Progenitor cell of endocrine pancreas (in vitro differentiated cells): ENCODE results near the gene ZNF223. TPM values are rescaled to one million over a fixed set of nuclear protein-coding genes. Genes with fewer than 3 reads are reported as not detected.

ENCODE experiments used
- DNase-seq: peaks from one replicate; pipeline ENCODE4 v3.0.0; 2021; ENCODE audit warnings: low spot score; ENCODE audit not compliant: unreplicated experiment
- H3K27ac Mint-ChIP-seq: 2 replicates; pipeline ENCODE4 v1.8.0; 2021; ENCODE audit warnings: mild to moderate bottlenecking, moderate library complexity, mixed read lengths
- H3K27me3 Mint-ChIP-seq: 2 replicates; pipeline ENCODE4 v1.8.0; 2021; ENCODE audit warnings: mixed read lengths
- H3K36me3 Mint-ChIP-seq: 2 replicates; pipeline ENCODE4 v1.8.0; 2022; ENCODE audit warnings: mixed read lengths; ENCODE audit not compliant: insufficient read depth
- H3K4me1 Mint-ChIP-seq: 2 replicates; pipeline ENCODE4 v1.8.0; 2021; ENCODE audit warnings: low read depth, mixed read lengths
- H3K4me3 Mint-ChIP-seq: 2 replicates; pipeline ENCODE4 v1.8.0; 2021; ENCODE audit warnings: low read depth, mild to moderate bottlenecking, moderate library complexity, mixed read lengths
- H3K9me3 Mint-ChIP-seq: 2 replicates; pipeline ENCODE4 v1.8.0; 2021; ENCODE audit warnings: low read depth, mixed read lengths
- total RNA-seq: library from RNA; stranded (reverse); gene quantifications from 2 replicates; pipeline ENCODE4 v1.2.1, GENCODE V29; 2021
- TF ChIP-seq, protein P1 (sequence below): fragments of 200-600 bp; sonication (generic); IDR thresholded peaks from one replicate; pipeline ENCODE4 v1.5.0; 2021; ENCODE audit warnings: antibody characterized with exemption, mild to moderate bottlenecking; ENCODE audit not compliant: unreplicated experiment

The ZNF223 gene
- total RNA-seq, 1 donor from 2014 or later: 14.2 TPM

DNA sequence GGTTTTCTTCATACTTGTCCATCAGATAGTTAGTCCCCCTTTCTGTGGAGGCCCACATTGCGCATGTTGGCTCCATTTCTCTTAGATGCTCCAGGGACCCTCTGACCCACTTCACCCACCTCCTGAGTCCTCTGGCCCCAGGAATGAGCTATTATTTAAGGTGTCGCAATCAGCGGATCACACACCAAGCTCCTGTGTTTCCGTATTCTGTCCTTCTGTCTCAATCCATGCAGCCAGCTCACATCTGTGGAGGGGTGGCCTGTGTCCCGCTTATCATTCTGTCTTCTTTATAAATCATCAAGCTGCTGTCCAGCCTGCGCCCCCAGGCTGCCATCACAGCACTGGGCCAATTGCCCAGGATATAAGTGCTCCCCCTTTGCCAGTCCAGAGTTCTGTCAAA lies 44.4 kb upstream of the ZNF223 start:
- TF ChIP-seq, protein P1, sequence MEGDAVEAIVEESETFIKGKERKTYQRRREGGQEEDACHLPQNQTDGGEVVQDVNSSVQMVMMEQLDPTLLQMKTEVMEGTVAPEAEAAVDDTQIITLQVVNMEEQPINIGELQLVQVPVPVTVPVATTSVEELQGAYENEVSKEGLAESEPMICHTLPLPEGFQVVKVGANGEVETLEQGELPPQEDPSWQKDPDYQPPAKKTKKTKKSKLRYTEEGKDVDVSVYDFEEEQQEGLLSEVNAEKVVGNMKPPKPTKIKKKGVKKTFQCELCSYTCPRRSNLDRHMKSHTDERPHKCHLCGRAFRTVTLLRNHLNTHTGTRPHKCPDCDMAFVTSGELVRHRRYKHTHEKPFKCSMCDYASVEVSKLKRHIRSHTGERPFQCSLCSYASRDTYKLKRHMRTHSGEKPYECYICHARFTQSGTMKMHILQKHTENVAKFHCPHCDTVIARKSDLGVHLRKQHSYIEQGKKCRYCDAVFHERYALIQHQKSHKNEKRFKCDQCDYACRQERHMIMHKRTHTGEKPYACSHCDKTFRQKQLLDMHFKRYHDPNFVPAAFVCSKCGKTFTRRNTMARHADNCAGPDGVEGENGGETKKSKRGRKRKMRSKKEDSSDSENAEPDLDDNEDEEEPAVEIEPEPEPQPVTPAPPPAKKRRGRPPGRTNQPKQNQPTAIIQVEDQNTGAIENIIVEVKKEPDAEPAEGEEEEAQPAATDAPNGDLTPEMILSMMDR: no peak
- Mint-ChIP-seq H3K27me3 (no peaks in the 10 kb centered on the region), H3K4me1 (peaks cover 7% of the 10 kb centered on the region), H3K9me3 (peaks cover 52% of the 10 kb centered on the region), H3K27ac (no peak overlapping the region), H3K36me3 (peaks cover 64% of the 10 kb centered on the region), H3K4me3 (no peak overlapping the region)
- DNase-seq: no peak

DNA sequence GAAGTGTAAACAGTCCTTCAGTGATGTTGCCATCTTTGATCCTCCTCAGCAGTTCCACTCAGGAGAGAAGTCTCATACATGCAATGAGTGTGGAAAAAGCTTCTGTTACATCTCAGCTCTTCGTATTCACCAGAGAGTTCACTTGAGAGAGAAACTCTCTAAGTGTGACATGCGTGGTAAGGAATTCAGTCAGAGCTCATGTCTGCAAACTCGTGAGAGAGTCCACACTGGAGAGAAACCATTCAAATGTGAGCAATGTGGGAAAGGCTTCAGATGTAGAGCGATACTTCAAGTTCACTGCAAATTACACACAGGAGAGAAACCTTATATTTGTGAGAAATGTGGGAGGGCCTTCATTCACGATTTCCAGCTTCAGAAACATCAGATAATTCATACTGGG lies 41.4 kb upstream of the ZNF223 start:
- no peaks in the 10 kb centered on the region for H3K4me1 Mint-ChIP-seq
- peaks cover 72% of the 10 kb centered on the region for H3K36me3 Mint-ChIP-seq

DNA sequence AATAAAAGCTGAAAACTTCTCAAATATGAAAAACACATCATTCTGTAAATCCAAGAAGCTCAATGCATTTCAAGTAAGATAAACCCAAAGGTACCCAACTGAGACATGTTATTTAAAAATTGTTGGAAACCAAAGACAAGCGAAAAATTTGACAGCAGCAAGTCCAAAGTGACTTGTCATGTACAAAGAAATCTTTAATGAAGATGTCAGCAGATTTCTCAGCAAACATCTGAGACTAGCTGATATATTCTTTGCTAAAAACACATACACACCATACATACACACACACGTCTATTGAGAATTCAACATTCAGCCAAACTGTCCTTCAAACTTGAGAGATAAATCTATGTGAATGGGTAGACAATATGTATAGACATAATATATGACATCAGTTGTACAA lies 32.3 kb upstream of the ZNF223 start:
- DNase-seq: no peak
- H3K27me3 Mint-ChIP-seq: peaks cover 29% of the 10 kb centered on the region

More for the DNA sequence above, 41.4 kb upstream of the ZNF223 start:
- TF ChIP-seq, protein P1: no peak
- no peak overlapping the region for H3K4me3 Mint-ChIP-seq
- DNase-seq: no peak
- H3K27ac Mint-ChIP-seq: no peak overlapping the region
- H3K27me3 Mint-ChIP-seq: no peaks in the 10 kb centered on the region
- H3K9me3 Mint-ChIP-seq: peaks cover 71% of the 10 kb centered on the region

DNA sequence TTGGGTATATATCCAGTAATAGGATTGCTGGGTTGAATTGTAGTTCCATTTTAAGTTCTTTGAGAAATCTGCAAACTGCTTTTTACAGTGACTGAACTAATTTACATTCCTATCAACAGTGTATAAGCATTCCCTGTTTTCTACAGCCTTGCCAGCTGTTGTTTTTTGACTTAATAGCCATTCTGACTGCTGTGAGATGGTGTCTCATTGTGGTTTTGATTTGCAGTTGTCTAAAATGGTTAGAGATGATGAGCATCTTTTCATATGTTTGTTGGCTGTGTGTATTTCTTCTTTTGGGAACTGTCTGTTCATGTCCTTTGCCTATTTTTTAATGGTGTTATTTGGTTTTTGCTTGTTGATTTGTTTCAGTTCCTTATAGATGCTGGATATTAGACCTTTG lies 30.6 kb upstream of the ZNF223 start:
- peaks cover 29% of the 10 kb centered on the region for H3K27me3 Mint-ChIP-seq
- TF ChIP-seq, protein P1: no peak
- peaks cover 5% of the 10 kb centered on the region for H3K36me3 Mint-ChIP-seq
- no peak overlapping the region for H3K4me3 Mint-ChIP-seq
- H3K9me3 Mint-ChIP-seq: peaks cover 4% of the 10 kb centered on the region
- H3K4me1 Mint-ChIP-seq: peaks cover 12% of the 10 kb centered on the region
- no peak overlapping the region for H3K27ac Mint-ChIP-seq
- no peak for DNase-seq

More for the DNA sequence above, 32.3 kb upstream of the ZNF223 start:
- no peaks in the 10 kb centered on the region for H3K36me3 Mint-ChIP-seq
- H3K27ac Mint-ChIP-seq: no peak overlapping the region
- TF ChIP-seq, protein P1: no peak
- peaks cover 12% of the 10 kb centered on the region for H3K9me3 Mint-ChIP-seq
- no peaks in the 10 kb centered on the region for H3K4me1 Mint-ChIP-seq
- no peak overlapping the region for H3K4me3 Mint-ChIP-seq

DNA sequence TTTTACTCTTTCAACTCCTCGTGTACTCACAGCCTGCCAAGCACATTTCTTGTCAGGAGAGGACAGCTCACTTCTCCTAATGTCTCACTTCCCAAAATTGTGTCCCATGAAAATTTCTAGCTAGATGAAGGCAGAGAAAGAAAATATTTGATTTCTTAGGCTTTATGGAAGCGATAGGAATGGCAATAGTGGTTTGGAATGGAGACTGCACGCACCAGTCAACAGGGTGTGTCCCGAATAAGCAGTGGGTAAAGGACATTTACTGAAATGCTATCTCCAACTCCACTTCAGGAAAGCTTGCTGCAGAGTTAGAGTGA lies 27.0 kb upstream of the ZNF223 start:
- peak overlapping the region; percentile 98 for H3K4me3 Mint-ChIP-seq
- peaks cover 15% of the 10 kb centered on the region for H3K4me1 Mint-ChIP-seq
- H3K9me3 Mint-ChIP-seq: peaks cover 14% of the 10 kb centered on the region
- H3K27ac Mint-ChIP-seq: peak overlapping the region; percentile 98
- H3K36me3 Mint-ChIP-seq: peaks cover 36% of the 10 kb centered on the region
- TF ChIP-seq, protein P1: no peak
- H3K27me3 Mint-ChIP-seq: peaks cover 24% of the 10 kb centered on the region
- DNase-seq: no peak
